K562 (cell line): Measurements from ENCODE around the gene TMEM87B. TPM values are rescaled to one million over a fixed set of nuclear protein-coding genes. Genes with fewer than 3 reads are reported as not detected.

Experiments used
- ATF7 ChIP-seq: fragments of 450-650 bp; IDR thresholded peaks from 2 replicates; pipeline ENCODE4 v1.7.1; 2014; ENCODE audit warnings: mild to moderate bottlenecking, moderate library complexity
- DNMT1 ChIP-seq: fragments of 450-650 bp; IDR thresholded peaks from 2 replicates; pipeline ENCODE4 v1.6.1; 2016; ENCODE audit warnings: antibody characterized with exemption, mild to moderate bottlenecking
- ELF2 ChIP-seq: fragments of 250-450 bp; sonication (Bioruptor Pico); IDR thresholded peaks from 2 replicates; pipeline ENCODE4 v1.5.0; 2021; ENCODE audit warnings: mild to moderate bottlenecking
- EP400 ChIP-seq: fragments of 450-650 bp; IDR thresholded peaks from 2 replicates; pipeline ENCODE4 v1.6.1; 2017; ENCODE audit warnings: antibody characterized with exemption, mild to moderate bottlenecking, moderate library complexity
- HDAC3 ChIP-seq: fragments of 450-650 bp; IDR thresholded peaks from 2 replicates; pipeline ENCODE4 v1.6.1; 2018; ENCODE audit warnings: borderline replicate concordance, mild to moderate bottlenecking, moderate library complexity; ENCODE audit not compliant: partially characterized antibody
- MTA3 ChIP-seq: fragments of 450-650 bp; formaldehyde crosslinking; IDR thresholded peaks from 2 replicates; pipeline ENCODE4 v1.6.1; 2017; ENCODE audit warnings: mild to moderate bottlenecking, borderline replicate concordance
- NCOA2 ChIP-seq, 2 experiments: fragments of 450-650 bp; IDR thresholded peaks; 2 replicates each; pipeline ENCODE4 v1.6.1; 2018; ENCODE audit warnings: mild to moderate bottlenecking in 2 of 2, moderate library complexity in 1 of 2; ENCODE audit not compliant: partially characterized antibody in 2 of 2
- NRF1 ChIP-seq, 2 experiments: fragments of 450-650 bp; IDR thresholded peaks in 1 of 2; conservative IDR thresholded peaks in 1 of 2; 2 replicates each; pipeline ENCODE4 v1.6.1; 2014; ENCODE audit warnings: mild to moderate bottlenecking in 2 of 2
- PHB2 ChIP-seq: fragments of 450-650 bp; IDR thresholded peaks from 2 replicates; pipeline ENCODE4 v1.6.1; 2017; ENCODE audit warnings: low read depth
- POLR2AphosphoS5 ChIP-seq: IDR thresholded peaks from 2 replicates; pipeline ENCODE4 v1.6.1; 2011; ENCODE audit warnings: mild to moderate bottlenecking, low read depth, low read length, moderate library complexity; ENCODE audit not compliant: control insufficient read depth, insufficient read depth
- RBM17 ChIP-seq: fragments of 200-400 bp; formaldehyde crosslinking; IDR thresholded peaks from 2 replicates; pipeline ENCODE4 v1.6.1; 2017; ENCODE audit warnings: low read depth, mild to moderate bottlenecking, low read length, borderline replicate concordance
- RBM34 ChIP-seq: fragments of 200-400 bp; formaldehyde crosslinking; IDR thresholded peaks from 2 replicates; pipeline ENCODE4 v1.6.1; 2018; ENCODE audit warnings: low read length, borderline replicate concordance; ENCODE audit not compliant: insufficient read depth
- SAFB2 ChIP-seq: fragments of 200-400 bp; formaldehyde crosslinking; IDR thresholded peaks from 2 replicates; pipeline ENCODE4 v1.6.1; 2018; ENCODE audit warnings: borderline replicate concordance, low read length, low read depth, moderate library complexity; ENCODE audit not compliant: severe bottlenecking
- SMAD4 ChIP-seq: fragments of 250-450 bp; sonication (Bioruptor Pico); conservative IDR thresholded peaks from 2 replicates; pipeline ENCODE4 v1.8.0; 2021; ENCODE audit warnings: inconsistent platforms, mild to moderate bottlenecking, moderate library complexity
- SMARCB1 ChIP-seq: IDR thresholded peaks from 2 replicates; pipeline ENCODE4 v1.6.1; 2011; ENCODE audit warnings: improper control_type of control experiment, low read depth; ENCODE audit not compliant: insufficient read length
- TAF9B ChIP-seq: fragments of 450-650 bp; IDR thresholded peaks from 2 replicates; pipeline ENCODE4 v1.6.1; 2018; ENCODE audit warnings: mild to moderate bottlenecking; ENCODE audit not compliant: partially characterized antibody
- WHSC1 ChIP-seq: IDR thresholded peaks from one replicate; pipeline ENCODE4 v1.6.1; 2012; ENCODE audit warnings: low read length, control low read depth, inconsistent platforms
- ZFP36 ChIP-seq: fragments of 150-350 bp; IDR thresholded peaks from 2 replicates; pipeline ENCODE4 v1.6.1; 2018; ENCODE audit warnings: low read length, low read depth; ENCODE audit not compliant: partially characterized antibody
- ZNF140 ChIP-seq: fragments of 250-450 bp; sonication (Bioruptor Pico); IDR thresholded peaks from 2 replicates; pipeline ENCODE4 v1.8.0; 2021; ENCODE audit warnings: moderate library complexity, mild to moderate bottlenecking, inconsistent platforms
- ZNF384 ChIP-seq: IDR thresholded peaks from 2 replicates; pipeline ENCODE4 v1.6.1; 2012; ENCODE audit warnings: low read depth, low read length, improper control_type of control experiment
- polyA plus RNA-seq, 8 experiments: library from polyadenylated mRNA; depleted of rRNA in 4 of 8; stranded (reverse) in 5 of 8; unstranded in 3 of 8; fragments of >200 nt; fragmentation: Nextera tagmentation in 2 of 8; fragmentation: Illumina TruSeq in 1 of 8; extraction: Ambion mirVana in 2 of 8; extraction: Trizol in 1 of 8; gene quantifications; 2 replicates each; pipeline versions ENCODE4 v1.2.1 to v1.2.3, GENCODE V29; 2011 to 2014; ENCODE audit warnings: inconsistent platforms in 1 of 8, missing spikeins in 1 of 8
- total RNA-seq, 7 experiments: library from RNA; depleted of rRNA in 6 of 7; stranded (reverse); fragments of >200 nt in 6 of 7; fragmentation: Illumina TruSeq in 2 of 7; extraction: Trizol in 2 of 7; gene quantifications; 2 replicates each; pipeline versions ENCODE4 v1.2.1 to v1.2.3, GENCODE V29; 2011 to 2021; ENCODE audit warnings: low replicate concordance in 1 of 7
- TF ChIP-seq, protein P1 (sequence below): fragments of 250-450 bp; sonication (Bioruptor Pico); IDR thresholded peaks from 2 replicates; pipeline ENCODE4 v1.4.0; 2020
- TF ChIP-seq, protein P2 (sequence below): sonication (generic); formaldehyde crosslinking; IDR thresholded peaks from 2 replicates; pipeline ENCODE4 v1.8.1; 2023; ENCODE audit warnings: mild to moderate bottlenecking, missing genetic modification reagents

Gene TMEM87B
- total and polyA plus RNA-seq, 9 of the 15 experiments (the other 6 are each of a cell fraction or from before 2014, with no cell fraction given): 3.7 to 17.1 (median 11.0) TPM

DNA sequence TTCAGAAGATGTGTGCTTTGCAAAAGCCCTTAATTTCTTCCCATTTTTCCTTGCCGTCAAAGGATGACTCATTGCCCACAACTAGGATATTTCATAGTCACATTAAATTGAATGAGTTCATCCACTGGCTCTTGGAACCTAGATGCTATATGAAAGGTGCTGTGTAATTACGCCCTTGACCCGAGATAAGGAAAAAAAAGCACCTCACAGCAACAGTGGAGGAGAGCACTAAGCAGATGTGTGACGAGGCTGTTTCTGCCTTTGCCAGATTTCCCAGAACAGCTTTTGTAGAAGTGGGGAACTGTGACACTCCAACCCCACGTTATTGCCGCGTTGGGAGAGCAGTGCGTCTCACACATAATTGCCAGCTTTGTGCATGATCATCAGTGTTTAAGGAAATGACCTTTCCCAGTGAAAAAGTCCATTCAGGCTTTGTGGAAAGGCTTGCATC is 33.3 kb upstream of the TMEM87B start (continued):
- TF ChIP-seq EP400: peak; percentile 39; the same call in 1 of the 2 replicates
- TF ChIP-seq WHSC1: no peak
- TF ChIP-seq ZFP36: peak; percentile 20
- no peak for TF ChIP-seq NCOA2 (IDR thresholded peaks at IDR 0.05; ENCODE audit: partially characterized antibody in 2 of 2)
- TF ChIP-seq ZNF384: peak; percentile 86
- TF ChIP-seq RBM34: no peak
- TF ChIP-seq, protein P1, sequence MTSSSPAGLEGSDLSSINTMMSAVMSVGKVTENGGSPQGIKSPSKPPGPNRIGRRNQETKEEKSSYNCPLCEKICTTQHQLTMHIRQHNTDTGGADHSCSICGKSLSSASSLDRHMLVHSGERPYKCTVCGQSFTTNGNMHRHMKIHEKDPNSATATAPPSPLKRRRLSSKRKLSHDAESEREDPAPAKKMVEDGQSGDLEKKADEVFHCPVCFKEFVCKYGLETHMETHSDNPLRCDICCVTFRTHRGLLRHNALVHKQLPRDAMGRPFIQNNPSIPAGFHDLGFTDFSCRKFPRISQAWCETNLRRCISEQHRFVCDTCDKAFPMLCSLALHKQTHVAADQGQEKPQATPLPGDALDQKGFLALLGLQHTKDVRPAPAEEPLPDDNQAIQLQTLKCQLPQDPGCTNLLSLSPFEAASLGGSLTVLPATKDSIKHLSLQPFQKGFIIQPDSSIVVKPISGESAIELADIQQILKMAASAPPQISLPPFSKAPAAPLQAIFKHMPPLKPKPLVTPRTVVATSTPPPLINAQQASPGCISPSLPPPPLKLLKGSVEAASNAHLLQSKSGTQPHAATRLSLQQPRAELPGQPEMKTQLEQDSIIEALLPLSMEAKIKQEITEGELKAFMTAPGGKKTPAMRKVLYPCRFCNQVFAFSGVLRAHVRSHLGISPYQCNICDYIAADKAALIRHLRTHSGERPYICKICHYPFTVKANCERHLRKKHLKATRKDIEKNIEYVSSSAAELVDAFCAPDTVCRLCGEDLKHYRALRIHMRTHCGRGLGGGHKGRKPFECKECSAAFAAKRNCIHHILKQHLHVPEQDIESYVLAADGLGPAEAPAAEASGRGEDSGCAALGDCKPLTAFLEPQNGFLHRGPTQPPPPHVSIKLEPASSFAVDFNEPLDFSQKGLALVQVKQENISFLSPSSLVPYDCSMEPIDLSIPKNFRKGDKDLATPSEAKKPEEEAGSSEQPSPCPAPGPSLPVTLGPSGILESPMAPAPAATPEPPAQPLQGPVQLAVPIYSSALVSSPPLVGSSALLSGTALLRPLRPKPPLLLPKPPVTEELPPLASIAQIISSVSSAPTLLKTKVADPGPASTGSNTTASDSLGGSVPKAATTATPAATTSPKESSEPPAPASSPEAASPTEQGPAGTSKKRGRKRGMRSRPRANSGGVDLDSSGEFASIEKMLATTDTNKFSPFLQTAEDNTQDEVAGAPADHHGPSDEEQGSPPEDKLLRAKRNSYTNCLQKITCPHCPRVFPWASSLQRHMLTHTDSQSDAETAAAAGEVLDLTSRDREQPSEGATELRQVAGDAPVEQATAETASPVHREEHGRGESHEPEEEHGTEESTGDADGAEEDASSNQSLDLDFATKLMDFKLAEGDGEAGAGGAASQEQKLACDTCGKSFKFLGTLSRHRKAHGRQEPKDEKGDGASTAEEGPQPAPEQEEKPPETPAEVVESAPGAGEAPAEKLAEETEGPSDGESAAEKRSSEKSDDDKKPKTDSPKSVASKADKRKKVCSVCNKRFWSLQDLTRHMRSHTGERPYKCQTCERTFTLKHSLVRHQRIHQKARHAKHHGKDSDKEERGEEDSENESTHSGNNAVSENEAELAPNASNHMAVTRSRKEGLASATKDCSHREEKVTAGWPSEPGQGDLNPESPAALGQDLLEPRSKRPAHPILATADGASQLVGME (CRISPR knock-in tag): no peak
- TF ChIP-seq DNMT1: no peak
- no peak for TF ChIP-seq SAFB2
- TF ChIP-seq SMARCB1: no peak
- TF ChIP-seq RBM17: no peak
- TF ChIP-seq, protein P2, sequence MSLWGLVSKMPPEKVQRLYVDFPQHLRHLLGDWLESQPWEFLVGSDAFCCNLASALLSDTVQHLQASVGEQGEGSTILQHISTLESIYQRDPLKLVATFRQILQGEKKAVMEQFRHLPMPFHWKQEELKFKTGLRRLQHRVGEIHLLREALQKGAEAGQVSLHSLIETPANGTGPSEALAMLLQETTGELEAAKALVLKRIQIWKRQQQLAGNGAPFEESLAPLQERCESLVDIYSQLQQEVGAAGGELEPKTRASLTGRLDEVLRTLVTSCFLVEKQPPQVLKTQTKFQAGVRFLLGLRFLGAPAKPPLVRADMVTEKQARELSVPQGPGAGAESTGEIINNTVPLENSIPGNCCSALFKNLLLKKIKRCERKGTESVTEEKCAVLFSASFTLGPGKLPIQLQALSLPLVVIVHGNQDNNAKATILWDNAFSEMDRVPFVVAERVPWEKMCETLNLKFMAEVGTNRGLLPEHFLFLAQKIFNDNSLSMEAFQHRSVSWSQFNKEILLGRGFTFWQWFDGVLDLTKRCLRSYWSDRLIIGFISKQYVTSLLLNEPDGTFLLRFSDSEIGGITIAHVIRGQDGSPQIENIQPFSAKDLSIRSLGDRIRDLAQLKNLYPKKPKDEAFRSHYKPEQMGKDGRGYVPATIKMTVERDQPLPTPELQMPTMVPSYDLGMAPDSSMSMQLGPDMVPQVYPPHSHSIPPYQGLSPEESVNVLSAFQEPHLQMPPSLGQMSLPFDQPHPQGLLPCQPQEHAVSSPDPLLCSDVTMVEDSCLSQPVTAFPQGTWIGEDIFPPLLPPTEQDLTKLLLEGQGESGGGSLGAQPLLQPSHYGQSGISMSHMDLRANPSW (CRISPR knock-in tag): no peak
- peak; percentile 17 for TF ChIP-seq HDAC3
- no peak for TF ChIP-seq PHB2
- TF ChIP-seq ATF7: peak; percentile 95
- TF ChIP-seq MTA3: peak; percentile 66; the same call in 1 of the 2 replicates
- TF ChIP-seq ELF2: no peak
- peak; percentile 57 for TF ChIP-seq TAF9B
- TF ChIP-seq SMAD4 (CRISPR knock-in tag): no peak
- TF ChIP-seq POLR2AphosphoS5: no peak
- no peak for TF ChIP-seq ZNF140
- TF ChIP-seq NRF1 (conservative IDR thresholded peaks at IDR 0.05 in 1 of 2, IDR thresholded peaks at IDR 0.05 in 1 of 2): 0 out of 4 replicates have a peak, but pooled peaks of 1 of the 2 experiments have one; percentile 21
